ENCODE results near the gene AKAP11.

AKAP11 gene

GRCh38 chr13:42270857-42271215, 1.1 kb upstream of the AKAP11 start:
- peak overlapping the region in 4 of 7 experiments; percentile 90 to 97 (median 93) for H3K4me3 ChIP-seq
- H3K27ac ChIP-seq, result peak overlapping the region in 14 of 21 experiments; percentile 56 to 98 (median 93)

GRCh38 chr13:42271337-42272114, 426 bp upstream of the AKAP11 start:
- H3K27ac ChIP-seq, result peak overlapping the region; percentile 79 to 98 (median 94)

GRCh38 chr13:42272804-42273175, 838 bp downstream of the AKAP11 start:
- Histone ChIP-seq H3K4me3 (peak overlapping the region; percentile 88 to 97 (median 91)), H3K27ac (peak overlapping the region in 19 of 21 experiments; percentile 79 to 98 (median 94))

More at GRCh38 chr13:42271337-42272114, 426 bp upstream of the AKAP11 start:
- peak overlapping the region; percentile 88 to 97 (median 91) for H3K4me3 ChIP-seq

- no peak overlapping the region for H3K4me3 ChIP-seq
- peak overlapping the region in 12 of 21 experiments; percentile 1 to 95 (median 39) for H3K27ac ChIP-seq
Measured at GRCh38 chr13:42274386-42275097, 2.6 kb downstream of the AKAP11 start.

GRCh38 chr13:42275098-42275471, 3.1 kb downstream of the AKAP11 start:
- H3K4me3 ChIP-seq, result no peak overlapping the region
- peak overlapping the region in 7 of 21 experiments; percentile 1 to 95 (median 44) for H3K27ac ChIP-seq

- H3K27ac ChIP-seq, result peak overlapping the region in 3 of 21 experiments; percentile 22 to 95 (median 95)
Measured at GRCh38 chr13:42275506-42275905, 3.6 kb downstream of the AKAP11 start.

GRCh38 chr13:42276683-42277082, 4.7 kb downstream of the AKAP11 start:
- Histone ChIP-seq H3K4me3 (no peak overlapping the region), H3K27ac (peak overlapping the region in 4 of 21 experiments; percentile 8 to 95 (median 26))

More at GRCh38 chr13:42275506-42275905, 3.6 kb downstream of the AKAP11 start:
- no peak overlapping the region for H3K4me3 ChIP-seq

GRCh38 chr13:42277618-42278276, 5.8 kb downstream of the AKAP11 start:
- H3K27ac ChIP-seq, result peak overlapping the region in 3 of 21 experiments; percentile 10 to 95 (median 13)
- no peak overlapping the region for H3K4me3 ChIP-seq

GRCh38 chr13:42279080-42279479, 7.1 kb downstream of the AKAP11 start:
- Histone ChIP-seq H3K4me3 (no peak overlapping the region), H3K27ac (peak overlapping the region in 1 of 21 experiments; percentile 33)

- no peak overlapping the region for H3K4me3 ChIP-seq
- H3K27ac ChIP-seq, result peak overlapping the region in 1 of 21 experiments; percentile 33
Measured at GRCh38 chr13:42279986-42280385, 8.0 kb downstream of the AKAP11 start.

- H3K4me3 ChIP-seq, result no peak overlapping the region
- H3K27ac ChIP-seq, result no peak overlapping the region
Measured at GRCh38 chr13:42280537-42280936, 8.6 kb downstream of the AKAP11 start.

- Histone ChIP-seq H3K27ac (no peak overlapping the region), H3K4me3 (no peak overlapping the region)
Measured at GRCh38 chr13:42283574-42283973, 11.6 kb downstream of the AKAP11 start.

GRCh38 chr13:42284068-42284467, 12.1 kb downstream of the AKAP11 start:
- Histone ChIP-seq H3K4me3 (no peak overlapping the region), H3K27ac (no peak overlapping the region)

GRCh38 chr13:42298392-42298791, 26.4 kb downstream of the AKAP11 start:
- Histone ChIP-seq H3K27ac (no peak overlapping the region), H3K4me3 (no peak overlapping the region)

- H3K27ac ChIP-seq, result no peak overlapping the region
- no peak overlapping the region for H3K4me3 ChIP-seq
Measured at GRCh38 chr13:42305503-42305902, 33.6 kb downstream of the AKAP11 start.

- no peak overlapping the region for H3K27ac ChIP-seq
- H3K4me3 ChIP-seq, result no peak overlapping the region
Measured at GRCh38 chr13:42307461-42307860, 35.5 kb downstream of the AKAP11 start.

GRCh38 chr13:42312817-42313431, 41.0 kb downstream of the AKAP11 start:
- no peak overlapping the region for H3K4me3 ChIP-seq
- H3K27ac ChIP-seq, result no peak overlapping the region

- H3K4me3 ChIP-seq, result no peak overlapping the region
Measured at GRCh38 chr13:42318570-42318969, 46.6 kb downstream of the AKAP11 start.

GRCh38 chr13:42320375-42320787, 48.4 kb downstream of the AKAP11 start:
- Histone ChIP-seq H3K27ac (no peak overlapping the region), H3K4me3 (no peak overlapping the region)

More at GRCh38 chr13:42318570-42318969, 46.6 kb downstream of the AKAP11 start:
- H3K27ac ChIP-seq, result no peak overlapping the region

GRCh38 chr13:42322806-42323205, 50.9 kb downstream of the AKAP11 start:
- Histone ChIP-seq H3K4me3 (no peak overlapping the region), H3K27ac (no peak overlapping the region)

All from skin epidermis (tissue), 12 donors.